HUDEP-2 (cell line): Measurements from ENCODE around the gene PPP2R1B.

Source experiments
- DNase-seq, 76 experiments: peaks; one replicate each; lab custom pipeline; 2025; ENCODE audit not compliant: unreplicated experiment in 76 of 76; lab: John Stamatoyannopoulos, UW

The PPP2R1B gene

GRCh38 chr11:111756097-111756496 lies 10.1 kb downstream of the PPP2R1B start:
- no peak for DNase-seq

GRCh38 chr11:111749646-111750045 lies 16.5 kb downstream of the PPP2R1B start:
- DNase-seq, result no peak

GRCh38 chr11:111748035-111748804 lies 18.0 kb downstream of the PPP2R1B start:
- no peak for DNase-seq

DNA sequence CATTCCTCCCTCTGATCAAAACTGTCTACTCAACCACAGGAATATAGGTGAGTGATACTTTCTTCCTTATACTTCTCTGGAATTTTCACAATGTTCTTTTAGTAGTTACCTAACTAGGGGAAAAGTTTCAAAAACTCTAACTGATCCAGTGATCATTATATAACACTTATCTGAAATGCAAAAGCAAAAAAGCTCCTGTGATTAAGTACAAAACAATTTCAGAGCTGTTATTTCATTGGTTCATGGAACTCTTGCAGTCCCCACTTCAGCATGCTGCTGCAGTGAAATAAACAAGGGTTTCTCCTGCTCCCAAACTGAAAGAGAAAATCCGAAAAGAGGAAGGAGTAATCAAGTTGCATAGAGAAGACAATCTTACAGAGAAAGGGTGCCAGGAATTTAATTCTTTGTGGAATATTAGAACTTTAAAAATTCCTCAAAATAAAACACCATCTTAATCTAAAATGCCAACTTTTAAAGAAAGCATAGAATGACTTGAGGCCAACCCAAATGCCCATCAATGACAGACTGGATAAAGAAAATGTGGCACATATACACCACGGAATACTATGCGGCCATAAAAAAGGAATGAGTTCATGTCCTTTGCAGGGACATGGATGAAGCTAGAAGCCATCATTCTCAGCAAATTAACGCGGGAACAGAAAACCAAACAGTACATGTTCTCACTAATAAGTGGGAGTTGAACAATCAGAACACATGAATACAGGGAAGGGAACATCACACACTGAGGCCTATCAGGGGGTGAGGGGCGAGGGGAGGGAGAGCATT lies 20.3 kb downstream of the PPP2R1B start:
- no peak for DNase-seq

DNA sequence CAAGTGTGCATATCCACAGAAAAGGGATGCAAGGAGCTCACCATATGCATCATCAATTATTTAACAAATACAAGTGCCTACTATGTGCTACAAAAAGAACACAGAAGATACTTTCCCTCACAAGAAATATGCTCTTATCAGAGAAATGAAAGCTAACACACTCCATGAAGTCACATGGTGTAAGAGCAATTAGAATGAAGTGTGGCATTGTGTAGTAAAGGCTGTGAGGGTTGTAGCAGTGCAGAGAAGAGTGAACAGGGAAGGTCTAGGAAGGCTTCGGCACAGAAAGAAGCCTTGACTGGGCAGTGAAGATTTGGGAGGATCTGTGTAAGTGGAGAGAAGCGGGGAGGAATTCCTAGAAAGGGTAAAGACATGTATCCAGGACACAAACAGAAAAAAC lies 22.5 kb downstream of the PPP2R1B start:
- DNase-seq, result no peak

DNA sequence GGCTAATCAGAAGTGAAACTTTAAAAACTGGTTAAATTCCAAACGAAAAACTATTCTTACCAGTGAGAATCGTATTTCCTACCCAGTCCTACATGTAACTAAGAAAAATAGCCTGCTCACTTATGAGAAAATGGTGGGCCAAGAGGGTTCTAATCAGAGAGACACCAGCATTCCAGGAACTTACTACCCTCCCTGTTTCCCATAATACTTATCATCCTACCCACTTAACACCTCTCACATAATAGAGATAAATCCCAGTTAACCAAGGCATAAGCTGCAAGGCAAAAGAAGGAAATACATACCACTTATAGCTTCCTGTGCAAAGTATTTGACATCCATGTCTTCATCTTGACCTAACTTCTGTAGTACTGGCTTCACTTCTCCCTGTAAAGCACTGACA lies 24.4 kb downstream of the PPP2R1B start:
- DNase-seq, result peak in 1 of 76 experiments; percentile 15

- DNase-seq, result no peak
Measured at GRCh38 chr11:111739299-111739698, 26.9 kb downstream of the PPP2R1B start.

DNA sequence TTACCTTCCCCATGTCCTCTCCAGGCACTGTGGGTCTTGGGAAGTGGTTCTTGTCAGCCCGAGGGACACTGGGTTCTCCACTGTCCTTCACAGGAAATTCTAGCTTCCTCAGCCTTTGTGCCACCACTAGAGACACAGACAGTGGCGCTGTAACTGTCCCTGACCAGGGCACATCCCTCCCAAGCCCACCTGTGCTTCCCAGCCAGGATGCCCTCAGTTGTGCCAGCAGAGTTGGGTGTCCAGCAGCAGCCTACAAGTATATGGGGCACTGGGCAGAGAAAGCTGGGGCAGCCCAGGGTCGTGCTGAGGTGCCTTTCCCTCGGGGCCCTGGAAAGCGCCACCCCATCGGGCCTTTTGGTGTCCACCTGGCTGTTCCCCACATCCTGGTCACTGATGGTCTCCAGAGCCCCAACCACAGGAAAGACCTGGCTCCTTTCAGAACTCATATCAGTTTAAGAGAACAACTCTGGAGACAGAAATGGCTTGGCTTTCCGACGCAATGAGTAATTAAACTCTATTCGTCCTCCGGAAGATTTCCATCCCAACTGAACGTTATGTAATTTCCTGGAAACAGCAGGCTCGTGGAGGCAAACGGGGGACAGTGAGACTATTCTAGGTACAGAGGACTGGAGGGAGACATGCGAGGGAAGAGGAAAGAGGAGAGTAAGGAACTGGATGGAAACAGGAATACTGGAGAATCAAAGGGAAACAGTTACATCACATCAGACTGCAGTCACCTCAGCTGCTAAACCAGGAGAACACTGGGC lies 28.6 kb downstream of the PPP2R1B start:
- DNase-seq, result no peak

DNA sequence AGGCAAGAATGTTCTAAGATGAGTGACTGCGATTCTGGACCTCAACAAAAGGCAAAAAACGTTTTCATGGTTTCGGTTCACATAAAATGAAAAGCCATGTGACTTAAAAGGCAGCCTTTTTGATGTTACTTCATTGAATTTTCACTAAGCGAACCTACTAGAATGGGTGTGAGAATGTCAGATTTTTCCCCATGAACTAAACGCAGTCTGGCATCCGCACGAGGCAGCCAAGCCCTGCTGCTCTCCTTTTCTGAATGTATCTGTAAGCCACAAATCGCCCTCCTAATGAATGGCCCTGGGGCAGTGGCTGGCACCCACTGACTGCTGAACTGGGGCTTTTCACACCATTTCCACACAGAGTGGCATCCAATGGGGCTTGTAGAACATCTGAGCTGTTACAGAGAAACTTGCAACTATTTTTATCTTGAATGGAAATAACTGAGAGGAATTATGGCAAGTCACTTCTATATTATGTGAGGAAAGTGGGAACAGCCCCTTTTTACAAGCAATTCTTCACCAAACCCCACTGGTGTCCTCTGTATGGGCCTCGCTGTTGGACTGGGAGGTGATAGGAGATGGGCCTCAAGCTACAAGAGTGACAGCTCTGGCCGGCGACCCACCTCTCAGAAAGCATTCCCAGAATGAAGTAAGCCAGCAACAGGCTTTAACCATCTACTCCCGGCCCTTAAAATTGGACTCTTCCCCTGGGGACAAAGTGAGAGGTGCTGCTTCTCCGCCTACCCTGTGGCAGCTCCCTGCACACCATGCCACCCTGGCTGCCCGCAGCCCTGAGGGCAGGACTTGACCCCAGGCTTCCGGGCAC lies 29.4 kb downstream of the PPP2R1B start:
- no peak for DNase-seq

DNA sequence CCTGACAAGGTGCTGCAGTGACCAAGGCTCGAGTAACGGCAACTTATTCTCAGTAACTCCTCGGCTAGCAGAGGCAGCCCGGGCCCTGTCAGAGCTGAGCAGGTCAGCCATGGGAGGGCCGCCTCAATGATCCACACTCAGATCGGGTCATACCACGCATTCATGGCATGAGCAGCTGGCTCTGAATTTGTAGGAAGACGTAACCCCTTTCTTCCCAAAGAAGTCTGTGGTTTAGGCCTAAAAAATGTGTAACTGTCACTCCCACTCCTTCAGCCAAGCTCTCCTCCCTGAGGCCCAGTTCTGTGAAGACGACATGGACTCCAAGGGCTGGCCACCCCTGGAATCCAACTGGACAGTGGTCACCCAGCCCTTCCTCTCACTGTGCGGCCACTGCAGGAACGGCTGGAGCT lies 30.0 kb downstream of the PPP2R1B start:
- DNase-seq, result no peak

- DNase-seq, result no peak
Measured at GRCh38 chr11:111735262-111736116, 30.7 kb downstream of the PPP2R1B start.

DNA sequence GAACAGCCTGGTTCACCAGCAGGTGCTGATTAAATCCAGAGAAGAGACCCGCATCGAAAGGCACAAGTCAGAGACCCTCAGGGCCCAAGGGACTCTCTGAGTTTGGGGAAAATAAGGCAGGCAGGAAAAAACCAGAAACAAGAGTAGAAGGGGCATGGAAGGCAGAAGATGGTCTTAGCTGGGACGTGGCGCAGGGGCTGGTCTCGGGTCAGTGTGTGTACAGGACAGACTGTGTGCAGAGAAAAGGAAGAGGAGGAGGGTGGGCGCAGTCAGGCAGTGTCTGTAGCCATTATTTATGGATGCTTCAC lies 31.3 kb downstream of the PPP2R1B start:
- no peak for DNase-seq

DNA sequence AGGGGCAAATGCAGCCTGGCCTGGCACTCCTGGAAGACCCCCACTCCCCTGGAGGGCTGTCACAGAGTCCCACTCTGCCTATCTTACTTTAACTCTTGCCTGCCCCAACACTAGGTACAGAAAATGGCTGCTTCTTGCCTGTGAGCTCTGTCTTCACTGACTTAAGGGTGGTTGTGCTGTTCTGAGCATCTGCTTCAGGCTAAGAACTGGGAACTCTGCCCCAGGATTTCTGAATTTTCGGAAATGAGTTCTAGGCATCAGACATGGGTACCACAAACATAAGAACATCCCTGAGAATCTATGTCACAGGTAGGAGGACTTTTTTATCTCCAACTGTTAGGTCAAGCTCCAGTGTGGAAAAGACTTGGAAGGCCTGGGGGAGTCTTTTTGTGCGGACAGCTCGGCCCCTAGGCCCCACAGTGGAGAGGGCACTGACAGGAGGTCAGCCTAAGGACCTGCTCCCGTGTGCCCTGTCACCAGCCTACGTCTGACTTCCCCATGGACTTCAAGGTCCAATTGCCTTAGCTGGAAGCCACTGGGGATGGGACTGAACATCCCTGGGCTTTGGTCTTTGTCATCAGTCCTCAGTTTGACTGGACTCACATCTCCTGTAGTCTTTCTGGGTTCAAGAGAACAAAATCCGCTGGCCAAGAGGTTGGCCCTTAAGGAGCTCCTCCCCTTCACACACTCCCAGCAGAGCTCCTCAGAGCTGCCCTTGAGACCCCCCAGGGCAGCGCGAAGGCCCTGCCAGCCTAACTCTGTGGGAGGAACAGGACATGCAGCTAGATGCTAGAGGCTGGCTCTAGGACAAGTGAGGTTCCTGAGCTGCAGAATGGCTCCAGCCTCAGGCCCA lies 31.9 kb downstream of the PPP2R1B start:
- no peak for DNase-seq

DNA sequence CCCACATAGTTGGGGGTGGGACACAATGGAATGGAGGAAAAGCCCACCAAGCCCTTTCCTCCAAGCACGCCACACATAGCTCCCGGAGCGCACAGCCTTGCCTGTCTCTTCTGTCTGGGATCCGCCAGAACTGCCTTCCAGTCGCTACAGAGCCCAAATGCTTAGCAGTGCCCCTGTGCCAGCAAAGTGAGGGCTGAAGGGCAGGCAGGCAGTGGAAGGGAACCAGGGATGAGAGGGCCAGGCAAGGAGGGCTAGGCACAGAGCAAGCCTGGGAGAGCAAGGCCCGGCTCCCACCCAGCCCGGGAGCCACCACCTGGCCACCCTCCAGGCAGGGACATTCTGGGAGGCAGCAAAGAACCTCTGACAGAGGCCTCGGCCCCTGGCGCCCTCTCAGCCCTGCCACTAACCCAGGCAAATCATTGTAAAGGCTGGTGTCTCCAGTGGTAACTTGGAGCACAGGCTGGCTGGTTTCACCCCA lies 32.5 kb downstream of the PPP2R1B start:
- no peak for DNase-seq

GRCh38 chr11:111733016-111733415 lies 33.2 kb downstream of the PPP2R1B start:
- no peak for DNase-seq

DNA sequence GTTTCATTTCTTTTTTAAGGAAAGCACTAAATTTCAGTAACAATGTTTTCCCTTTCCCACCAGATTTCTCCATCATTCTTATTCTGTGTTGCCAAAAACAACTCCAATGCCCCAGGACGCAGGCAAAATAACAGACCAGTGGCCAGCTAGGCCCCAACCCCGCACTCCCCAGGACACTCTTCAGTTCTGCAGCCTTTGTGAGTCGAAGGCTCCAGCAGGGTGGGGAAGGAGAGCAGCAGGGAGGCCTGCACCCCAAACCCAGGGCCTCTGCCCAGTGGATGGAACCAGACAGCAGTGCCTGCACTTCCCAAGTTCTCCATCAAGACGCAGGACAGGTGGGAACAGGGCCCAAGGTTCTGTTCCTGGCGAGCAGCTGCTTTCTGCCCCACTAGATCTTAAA lies 34.4 kb downstream of the PPP2R1B start:
- no peak for DNase-seq

DNA sequence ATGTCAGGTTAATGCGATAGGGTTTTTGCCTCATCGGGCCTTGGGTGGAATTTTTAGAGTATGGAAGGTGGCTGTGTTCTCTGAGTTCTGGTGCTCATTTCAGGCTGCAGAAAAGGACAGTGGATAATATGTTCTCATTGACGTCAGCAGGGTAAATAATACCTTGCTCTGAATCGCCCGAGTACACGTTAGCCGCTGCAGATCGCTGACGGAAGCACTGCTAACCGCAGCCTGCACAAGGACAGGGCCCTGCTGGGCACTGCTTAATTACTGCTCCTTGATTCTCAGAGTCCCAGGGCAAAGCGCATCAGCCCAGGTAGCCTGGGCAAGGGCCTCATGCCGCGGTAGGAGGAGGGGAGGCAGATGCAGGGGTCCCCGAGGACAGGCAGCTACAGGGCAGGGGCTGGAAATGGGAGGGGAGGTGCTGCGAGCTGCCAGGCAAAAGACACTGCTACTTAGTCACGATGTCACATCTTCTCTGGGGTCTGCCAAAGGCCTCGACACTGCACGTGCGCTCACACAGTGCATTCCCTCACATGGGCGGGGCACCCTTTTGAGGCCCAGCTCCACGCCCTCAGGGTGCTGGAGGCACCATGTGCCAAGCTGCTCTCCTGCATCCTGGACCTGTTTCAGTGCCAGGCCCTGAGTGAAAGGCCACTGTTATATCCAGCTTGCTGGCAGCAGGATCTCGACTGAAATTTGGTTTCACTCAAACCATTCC lies 35.2 kb downstream of the PPP2R1B start:
- DNase-seq, result peak in 72 of 76 experiments; percentile 5 to 81 (median 52)

GRCh38 chr11:111729831-111730311 lies 36.3 kb downstream of the PPP2R1B start:
- DNase-seq, result peak in 2 of 76 experiments; percentile 9 to 24
